Uterus (tissue), 2 donors: ENCODE results near the gene ATP1A1.

ENCODE experiments used
- POLR2A ChIP-seq, 2 donors: fragments of 450-650 bp; IDR thresholded peaks; one replicate each; pipeline ENCODE4 v1.6.1; 2016; ENCODE audit warnings: antibody characterized with exemption in 2 of 2, mild to moderate bottlenecking in 1 of 2, moderate library complexity in 1 of 2
- TF ChIP-seq, protein P1 (sequence below), 4 experiments: fragments of 200-600 bp in 2 of 4; fragments of 450-650 bp in 2 of 4; sonication (generic) in 2 of 4; IDR thresholded peaks; one replicate each; pipeline ENCODE4 v1.5.1; 2016 to 2019; ENCODE audit warnings: antibody characterized with exemption in 4 of 4, mild to moderate bottlenecking in 2 of 4, moderate library complexity in 1 of 4

DNA sequence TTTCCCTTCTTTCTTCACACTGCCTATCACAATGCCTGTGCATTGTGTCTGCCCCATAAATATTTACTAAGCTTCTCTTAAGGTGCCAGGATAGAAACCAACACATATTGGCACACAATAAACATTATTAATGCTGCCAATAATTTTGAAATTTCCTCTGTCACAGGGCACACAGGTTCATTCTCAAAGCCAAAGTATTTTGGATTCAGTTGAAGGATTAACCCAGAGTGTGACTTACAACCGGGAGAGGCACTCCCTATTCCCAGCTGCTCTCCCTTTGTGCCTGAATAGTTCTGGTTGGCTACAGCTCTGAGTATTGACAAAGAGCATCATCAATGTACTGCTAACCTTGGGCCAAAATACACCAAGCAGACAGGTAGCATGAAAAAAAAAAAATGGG is 46.6 kb upstream of the ATP1A1 start:
- no peak for TF ChIP-seq POLR2A (IDR thresholded peaks at IDR 0.05)
- TF ChIP-seq, protein P1, sequence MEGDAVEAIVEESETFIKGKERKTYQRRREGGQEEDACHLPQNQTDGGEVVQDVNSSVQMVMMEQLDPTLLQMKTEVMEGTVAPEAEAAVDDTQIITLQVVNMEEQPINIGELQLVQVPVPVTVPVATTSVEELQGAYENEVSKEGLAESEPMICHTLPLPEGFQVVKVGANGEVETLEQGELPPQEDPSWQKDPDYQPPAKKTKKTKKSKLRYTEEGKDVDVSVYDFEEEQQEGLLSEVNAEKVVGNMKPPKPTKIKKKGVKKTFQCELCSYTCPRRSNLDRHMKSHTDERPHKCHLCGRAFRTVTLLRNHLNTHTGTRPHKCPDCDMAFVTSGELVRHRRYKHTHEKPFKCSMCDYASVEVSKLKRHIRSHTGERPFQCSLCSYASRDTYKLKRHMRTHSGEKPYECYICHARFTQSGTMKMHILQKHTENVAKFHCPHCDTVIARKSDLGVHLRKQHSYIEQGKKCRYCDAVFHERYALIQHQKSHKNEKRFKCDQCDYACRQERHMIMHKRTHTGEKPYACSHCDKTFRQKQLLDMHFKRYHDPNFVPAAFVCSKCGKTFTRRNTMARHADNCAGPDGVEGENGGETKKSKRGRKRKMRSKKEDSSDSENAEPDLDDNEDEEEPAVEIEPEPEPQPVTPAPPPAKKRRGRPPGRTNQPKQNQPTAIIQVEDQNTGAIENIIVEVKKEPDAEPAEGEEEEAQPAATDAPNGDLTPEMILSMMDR (IDR thresholded peaks at IDR 0.05): no peak
